ENCODE data around the gene REV1.

The REV1 gene

GRCh38 chr2:99480390-99480789 is 9.4 kb downstream of the REV1 start:
- Histone ChIP-seq H3K79me2 (ENCODE audit: insufficient read depth, low read length) (peaks cover 100% of the 10 kb centered on the region), H3K4me2 (ENCODE audit: low read depth, low read length, poor library complexity, severe bottlenecking) (peak overlapping the region; percentile 15)

GRCh38 chr2:99478632-99479031 is 11.2 kb downstream of the REV1 start:
- Histone ChIP-seq H2AFZ (ENCODE audit: low read depth, low read length, severe bottlenecking) (no peak overlapping the region), H4K20me1 (ENCODE audit: low read depth, low read length) (peaks cover 49% of the 10 kb centered on the region), H3F3A (ENCODE audit: insufficient read depth) (no peaks in the 10 kb centered on the region; the same call in 1 of the 2 replicates), H3K27me3 (ENCODE audit: low read length) (no peaks in the 10 kb centered on the region), H3K27ac (ENCODE audit: low read depth, low read length) (no peak overlapping the region), H3K36me3 (ENCODE audit: low read length) (no peaks in the 10 kb centered on the region), H3K9me3 (ENCODE audit: insufficient read depth, low read length) (no peaks in the 10 kb centered on the region), H3K9me2 (replicated peaks; ENCODE audit: insufficient read depth, low read length) (no peaks in the 10 kb centered on the region), H3K4me3 (ENCODE audit: insufficient read depth, low read length, poor library complexity, severe bottlenecking) (no peak overlapping the region), H3K79me2 (ENCODE audit: insufficient read depth, low read length) (peaks cover 100% of the 10 kb centered on the region), H3K9ac (ENCODE audit: low read length) (no peak overlapping the region), H3K4me2 (ENCODE audit: low read depth, low read length, poor library complexity, severe bottlenecking) (no peak overlapping the region)
- TF ChIP-seq EZH2phosphoT487 (conservative IDR thresholded peaks at IDR 0.05; ENCODE audit: low read length): no peak
- TF ChIP-seq CTCF (IDR thresholded peaks at IDR 0.05; ENCODE audit: insufficient read depth, low read length, poor library complexity, severe bottlenecking): no peak

More at GRCh38 chr2:99480390-99480789, 9.4 kb downstream of the REV1 start:
- Histone ChIP-seq H3K36me3 (ENCODE audit: low read length) (no peaks in the 10 kb centered on the region), H3K27ac (ENCODE audit: low read depth, low read length) (no peak overlapping the region), H3F3A (ENCODE audit: insufficient read depth) (peaks cover 6% of the 10 kb centered on the region; the same call in 1 of the 2 replicates), H3K9me2 (replicated peaks; ENCODE audit: insufficient read depth, low read length) (no peaks in the 10 kb centered on the region), H3K27me3 (ENCODE audit: low read length) (no peaks in the 10 kb centered on the region), H2AFZ (ENCODE audit: low read depth, low read length, severe bottlenecking) (no peak overlapping the region), H4K20me1 (ENCODE audit: low read depth, low read length) (peaks cover 48% of the 10 kb centered on the region), H3K4me3 (ENCODE audit: insufficient read depth, low read length, poor library complexity, severe bottlenecking) (no peak overlapping the region), H3K9me3 (ENCODE audit: insufficient read depth, low read length) (no peaks in the 10 kb centered on the region), H3K9ac (ENCODE audit: low read length) (no peak overlapping the region)
- TF ChIP-seq CTCF (IDR thresholded peaks at IDR 0.05; ENCODE audit: insufficient read depth, low read length, poor library complexity, severe bottlenecking) (no peak), EZH2phosphoT487 (conservative IDR thresholded peaks at IDR 0.05; ENCODE audit: low read length) (no peak)

DNA sequence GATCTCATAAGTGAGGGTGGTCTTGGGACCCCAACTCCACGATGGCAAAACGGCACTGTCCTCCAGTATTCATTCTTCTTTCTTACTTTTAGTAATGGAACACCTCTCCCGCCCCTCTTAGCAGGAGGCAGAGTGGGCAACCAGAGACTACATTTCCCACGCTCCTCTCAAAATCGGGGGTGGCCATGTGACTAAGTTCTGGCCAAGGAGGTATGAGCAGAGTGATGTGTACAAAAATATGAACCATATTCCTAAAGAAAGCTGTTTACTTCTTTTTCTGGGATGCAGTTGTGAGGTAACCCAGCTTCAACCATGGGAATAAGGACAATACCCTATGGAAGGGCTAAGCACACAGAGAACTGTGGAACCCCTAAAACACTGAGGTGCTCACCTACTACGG is 12.8 kb downstream of the REV1 start:
- Histone ChIP-seq H3K9me3 (ENCODE audit: insufficient read depth, low read length) (no peaks in the 10 kb centered on the region), H3K27me3 (ENCODE audit: low read length) (no peaks in the 10 kb centered on the region), H3K9ac (ENCODE audit: low read length) (no peak overlapping the region), H3F3A (ENCODE audit: insufficient read depth) (no peaks in the 10 kb centered on the region; the same call in 1 of the 2 replicates), H4K20me1 (ENCODE audit: low read depth, low read length) (peaks cover 44% of the 10 kb centered on the region), H3K9me2 (replicated peaks; ENCODE audit: insufficient read depth, low read length) (no peaks in the 10 kb centered on the region), H3K4me3 (ENCODE audit: insufficient read depth, low read length, poor library complexity, severe bottlenecking) (no peak overlapping the region), H3K27ac (ENCODE audit: low read depth, low read length) (no peak overlapping the region), H3K4me2 (ENCODE audit: low read depth, low read length, poor library complexity, severe bottlenecking) (no peak overlapping the region), H3K79me2 (ENCODE audit: insufficient read depth, low read length) (peaks cover 100% of the 10 kb centered on the region), H2AFZ (ENCODE audit: low read depth, low read length, severe bottlenecking) (no peak overlapping the region), H3K36me3 (ENCODE audit: low read length) (no peaks in the 10 kb centered on the region)
- no peak for TF ChIP-seq CTCF (IDR thresholded peaks at IDR 0.05; ENCODE audit: insufficient read depth, low read length, poor library complexity, severe bottlenecking)
- TF ChIP-seq EZH2phosphoT487 (conservative IDR thresholded peaks at IDR 0.05; ENCODE audit: low read length): no peak

Data from SU-DHL-6 (cell line).